HG02870 (cell line): ENCODE results near the gene CNOT4.
"Not testable (repeated sequence)": the region's sequence is repeated elsewhere in the genome, so short reads cannot be mapped to it uniquely, and the experiment has no call there.

Experiments used
- ATAC-seq: cut with Tn5 transposase; IDR thresholded peaks from one replicate; pipeline ENCODE4 v1.9.1; 2021; ENCODE audit warnings: mild to moderate bottlenecking, moderate library complexity; ENCODE audit not compliant: unreplicated experiment

CNOT4 gene

GRCh38 chr7:135512135-135512887 lies 2.4 kb upstream of the CNOT4 start:
- ATAC-seq, result peak; percentile 39

GRCh38 chr7:135510592-135511183 lies 786 bp upstream of the CNOT4 start:
- no peak for ATAC-seq

- ATAC-seq, result no peak
Observed at GRCh38 chr7:135509589-135509838, 388 bp downstream of the CNOT4 start.

- ATAC-seq, result no peak
Observed at GRCh38 chr7:135508883-135509588, 866 bp downstream of the CNOT4 start.

GRCh38 chr7:135501402-135501801 lies 8.5 kb downstream of the CNOT4 start:
- no peak for ATAC-seq

- ATAC-seq, result no peak
Observed at GRCh38 chr7:135499818-135500217, 10.1 kb downstream of the CNOT4 start.

- not testable (repeated sequence) for ATAC-seq
Observed at GRCh38 chr7:135497161-135497560, 12.7 kb downstream of the CNOT4 start.

GRCh38 chr7:135493362-135493761 lies 16.5 kb downstream of the CNOT4 start:
- ATAC-seq, result no peak

- no peak for ATAC-seq
Observed at GRCh38 chr7:135492151-135492550, 17.8 kb downstream of the CNOT4 start.

- no peak for ATAC-seq
Observed at GRCh38 chr7:135490783-135491182, 19.1 kb downstream of the CNOT4 start.

- no peak for ATAC-seq
Observed at GRCh38 chr7:135489791-135490190, 20.1 kb downstream of the CNOT4 start.

- no peak for ATAC-seq
Observed at GRCh38 chr7:135486261-135486920, 23.5 kb downstream of the CNOT4 start.

GRCh38 chr7:135481598-135481979 lies 28.3 kb downstream of the CNOT4 start:
- no peak for ATAC-seq

- ATAC-seq, result no peak
Observed at GRCh38 chr7:135480966-135481597, 28.8 kb downstream of the CNOT4 start.

GRCh38 chr7:135475521-135475920 lies 34.4 kb downstream of the CNOT4 start:
- no peak for ATAC-seq

GRCh38 chr7:135469705-135470104 lies 40.2 kb downstream of the CNOT4 start:
- ATAC-seq, result not testable (repeated sequence)

- ATAC-seq, result no peak
Observed at GRCh38 chr7:135467207-135467711, 42.6 kb downstream of the CNOT4 start.

- no peak for ATAC-seq
Observed at GRCh38 chr7:135466442-135467206, 43.3 kb downstream of the CNOT4 start.

GRCh38 chr7:135463908-135464307 lies 46.0 kb downstream of the CNOT4 start:
- no peak for ATAC-seq

GRCh38 chr7:135459951-135460567 lies 49.8 kb downstream of the CNOT4 start:
- ATAC-seq, result peak; percentile 43
